Epithelial cell of proximal tubule (primary cell): ENCODE measurements around the gene KIF3A. TPM values are rescaled to one million over a fixed set of nuclear protein-coding genes. Genes with fewer than 3 reads are reported as not detected.

Source experiments
- DNase-seq: peaks from one replicate; pipeline ENCODE4 v3.0.0-alpha.2; 2011; ENCODE audit warnings: low read depth
- H3K4me3 ChIP-seq: 2 replicates; pipeline ENCODE4 v1.5.1; 2011; ENCODE audit warnings: low read depth, mild to moderate bottlenecking, low read length
- CTCF ChIP-seq: conservative IDR thresholded peaks from 2 replicates; pipeline ENCODE4 v1.5.1; 2012; ENCODE audit warnings: low read depth, mild to moderate bottlenecking, low read length
- total RNA-seq: library from RNA; depleted of rRNA; stranded (reverse); fragments of >200 nt; gene quantifications from 2 replicates; pipeline ENCODE4 v1.2.3, GENCODE V29; 2015

Gene KIF3A
- total RNA-seq, 1 donor from 2014 or later, result 7.6 TPM

GRCh38 chr5:132754947-132755346 lies 17.6 kb upstream of the KIF3A start:
- no peak for DNase-seq
- TF ChIP-seq CTCF, result peak; percentile 44
- no peak overlapping the region for H3K4me3 ChIP-seq

- TF ChIP-seq CTCF, result no peak
- H3K4me3 ChIP-seq, result no peak overlapping the region
- no peak for DNase-seq
Observed at GRCh38 chr5:132754111-132754510, 16.8 kb upstream of the KIF3A start.

GRCh38 chr5:132753135-132753987 lies 16.0 kb upstream of the KIF3A start:
- DNase-seq, result no peak
- peak; percentile 51 for TF ChIP-seq CTCF
- H3K4me3 ChIP-seq, result no peak overlapping the region

GRCh38 chr5:132752581-132753125 lies 15.3 kb upstream of the KIF3A start:
- DNase-seq, result no peak
- no peak for TF ChIP-seq CTCF
- no peak overlapping the region for H3K4me3 ChIP-seq

GRCh38 chr5:132751971-132752580 lies 14.7 kb upstream of the KIF3A start:
- H3K4me3 ChIP-seq, result no peak overlapping the region

GRCh38 chr5:132751444-132751843 lies 14.1 kb upstream of the KIF3A start:
- DNase-seq, result no peak
- no peak for TF ChIP-seq CTCF

More at GRCh38 chr5:132751971-132752580, 14.7 kb upstream of the KIF3A start:
- TF ChIP-seq CTCF, result no peak
- no peak for DNase-seq

More at GRCh38 chr5:132751444-132751843, 14.1 kb upstream of the KIF3A start:
- H3K4me3 ChIP-seq, result no peak overlapping the region
